WTC11 (cell line): ENCODE measurements around the gene ZNF407. TPM values are rescaled to one million over a fixed set of nuclear protein-coding genes. Genes with fewer than 3 reads are reported as not detected.

Experiments used
- ATAC-seq: fragments of 200-7000 bp; cut with Tn5 transposase; 2 replicates; pipeline ENCODE4 v1.10.0; 2021; ENCODE audit warnings: mild to moderate bottlenecking, moderate library complexity
- CTCF ChIA-PET: fragments of 300-600 bp; sonication (Branson Sonifier 250); formaldehyde crosslinking; loops from one replicate; lab custom pipeline; 2021; ENCODE audit warnings: antibody characterized with exemption; lab: Charles Lee
- POLR2A ChIA-PET: fragments of 350-600 bp; sonication (Branson Sonifier 250); formaldehyde crosslinking; loops from one replicate; lab custom pipeline; 2021; ENCODE audit warnings: antibody characterized with exemption; lab: Charles Lee
- DNase-seq: peaks from one replicate; pipeline ENCODE4 v3.0.0; 2021; ENCODE audit warnings: low spot score
- H3K27ac Mint-ChIP-seq: 2 replicates; pipeline ENCODE4 v1.8.0; 2021; ENCODE audit warnings: mixed read lengths
- H3K27me3 Mint-ChIP-seq: 2 replicates; pipeline ENCODE4 v1.8.0; 2021; ENCODE audit warnings: low read depth, mild to moderate bottlenecking, moderate library complexity, mixed read lengths
- H3K36me3 Mint-ChIP-seq: 2 replicates; pipeline ENCODE4 v1.8.0; 2021; ENCODE audit warnings: mixed read lengths
- H3K4me1 Mint-ChIP-seq: 2 replicates; pipeline ENCODE4 v1.8.0; 2022; ENCODE audit warnings: mixed read lengths
- H3K4me3 Mint-ChIP-seq: 2 replicates; pipeline ENCODE4 v1.8.0; 2021; ENCODE audit warnings: mild to moderate bottlenecking, moderate library complexity, mixed read lengths
- H3K9me3 Mint-ChIP-seq: 2 replicates; pipeline ENCODE4 v1.8.0; 2021; ENCODE audit warnings: mixed read lengths
- GABPB1 ChIP-seq: sonication (generic); formaldehyde crosslinking; IDR thresholded peaks from 2 replicates; pipeline ENCODE4 v1.8.1; 2023; ENCODE audit warnings: mild to moderate bottlenecking, missing genetic modification reagents
- GRHL2 ChIP-seq: fragments of 250-450 bp; sonication (Bioruptor Pico); IDR thresholded peaks from 2 replicates; pipeline ENCODE4 v1.8.0; 2022; ENCODE audit warnings: mild to moderate bottlenecking, moderate library complexity; ENCODE audit not compliant: insufficient replicate concordance, severe bottlenecking
- KAT7 ChIP-seq: sonication (generic); formaldehyde crosslinking; IDR thresholded peaks from 2 replicates; pipeline ENCODE4 v1.8.1; 2023; ENCODE audit warnings: missing genetic modification reagents, mild to moderate bottlenecking, borderline replicate concordance
- NFATC4 ChIP-seq: fragments of 250-450 bp; sonication (Bioruptor Pico); IDR thresholded peaks from 2 replicates; pipeline ENCODE4 v1.9.0; 2021; ENCODE audit warnings: mild to moderate bottlenecking
- NR1H2 ChIP-seq: sonication (generic); formaldehyde crosslinking; IDR thresholded peaks from 2 replicates; pipeline ENCODE4 v1.9.0; 2021; ENCODE audit warnings: mild to moderate bottlenecking, moderate library complexity, missing genetic modification reagents
- NR3C1 ChIP-seq: sonication (generic); formaldehyde crosslinking; conservative IDR thresholded peaks from 2 replicates; pipeline ENCODE4 v1.8.1; 2023; ENCODE audit warnings: low read depth, mild to moderate bottlenecking, missing genetic modification reagents
- RELA ChIP-seq: sonication (generic); formaldehyde crosslinking; IDR thresholded peaks from 2 replicates; pipeline ENCODE4 v1.8.1; 2022; ENCODE audit warnings: missing genetic modification reagents, mild to moderate bottlenecking, borderline replicate concordance
- RORB ChIP-seq: fragments of 250-450 bp; sonication (Bioruptor Pico); IDR thresholded peaks from 2 replicates; pipeline ENCODE4 v1.9.0; 2021; ENCODE audit warnings: mild to moderate bottlenecking
- ZNF121 ChIP-seq: sonication (generic); formaldehyde crosslinking; IDR thresholded peaks from 2 replicates; pipeline ENCODE4 v1.8.0; 2023; ENCODE audit warnings: missing genetic modification reagents
- ZNF138 ChIP-seq: sonication (generic); formaldehyde crosslinking; conservative IDR thresholded peaks from 2 replicates; pipeline ENCODE4 v1.8.1; 2022; ENCODE audit warnings: mild to moderate bottlenecking, moderate library complexity, missing genetic modification reagents
- ZNF317 ChIP-seq: sonication (generic); formaldehyde crosslinking; IDR thresholded peaks from 2 replicates; pipeline ENCODE4 v1.8.1; 2023; ENCODE audit warnings: low read depth, mild to moderate bottlenecking, moderate library complexity, missing genetic modification reagents, borderline replicate concordance
- total RNA-seq: library from RNA; stranded (reverse); gene quantifications from 3 replicates; pipeline ENCODE4 v1.2.3, GENCODE V29; 2021
- TF ChIP-seq, protein P1 (sequence below): sonication (generic); formaldehyde crosslinking; IDR thresholded peaks from 2 replicates; pipeline ENCODE4 v1.8.1; 2022; ENCODE audit warnings: low read depth, missing genetic modification reagents, borderline replicate concordance
- TF ChIP-seq, protein P2 (sequence below): fragments of 250-450 bp; sonication (Bioruptor Pico); IDR thresholded peaks from 2 replicates; pipeline ENCODE4 v1.9.0; 2021; ENCODE audit warnings: mild to moderate bottlenecking
- TF ChIP-seq, protein P3 (sequence below): sonication (generic); formaldehyde crosslinking; IDR thresholded peaks from 2 replicates; pipeline ENCODE4 v1.8.0; 2022; ENCODE audit warnings: mild to moderate bottlenecking, missing genetic modification reagents
- TF ChIP-seq, protein P4 (sequence below): sonication (generic); formaldehyde crosslinking; IDR thresholded peaks from 2 replicates; pipeline ENCODE4 v1.8.1; 2022; ENCODE audit warnings: missing genetic modification reagents, borderline replicate concordance
- TF ChIP-seq, protein P5 (sequence below): sonication (generic); formaldehyde crosslinking; IDR thresholded peaks from 2 replicates; pipeline ENCODE4 v1.8.1; 2023; ENCODE audit warnings: mild to moderate bottlenecking, missing genetic modification reagents, moderate library complexity
- TF ChIP-seq, protein P6 (sequence below): fragments of 250-450 bp; sonication (Bioruptor Pico); IDR thresholded peaks from 2 replicates; pipeline ENCODE4 v2.1.2; 2022; ENCODE audit warnings: mild to moderate bottlenecking, moderate library complexity
- TF ChIP-seq, protein P7 (sequence below): sonication (generic); formaldehyde crosslinking; IDR thresholded peaks from 2 replicates; pipeline ENCODE4 v1.8.1; 2022; ENCODE audit warnings: mild to moderate bottlenecking, missing genetic modification reagents, moderate library complexity, borderline replicate concordance
- TF ChIP-seq, protein P8 (sequence below): fragments of 250-450 bp; sonication (Bioruptor Pico); conservative IDR thresholded peaks from 2 replicates; pipeline ENCODE4 v1.9.0; 2021; ENCODE audit warnings: mild to moderate bottlenecking
- TF ChIP-seq, protein P9 (sequence below): sonication (generic); formaldehyde crosslinking; IDR thresholded peaks from 2 replicates; pipeline ENCODE4 v1.8.1; 2023; ENCODE audit warnings: mild to moderate bottlenecking, missing genetic modification reagents

Gene ZNF407
- total RNA-seq, 1 experiment from 2014 or later: 6.5 TPM

DNA sequence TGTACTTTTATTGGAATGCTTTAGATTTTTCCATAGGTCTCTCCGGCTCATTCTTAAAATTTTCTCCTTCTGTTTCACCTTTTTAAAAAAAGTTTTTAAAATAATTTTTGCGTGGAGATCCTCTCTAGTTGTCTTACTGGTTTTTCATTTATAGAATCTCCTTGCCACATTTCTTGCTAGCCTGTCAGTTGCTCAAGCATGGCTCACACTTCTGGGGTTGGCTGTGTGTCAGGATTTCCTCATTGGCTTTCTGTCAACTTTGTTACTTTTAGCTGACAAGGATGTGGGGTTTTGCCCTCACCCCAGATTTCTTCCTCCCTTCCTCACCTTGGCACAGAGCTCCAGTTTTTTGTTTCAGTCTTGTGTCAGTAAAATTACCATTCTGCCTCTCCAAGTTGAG, 124.6 kb downstream of the ZNF407 start:
- ChIA-PET POLR2A (interaction anchor here (0.9 kb wide), 1 partner anchor 409 kb away, joined by 3 read pairs; no protein-coding TSS in a partner anchor), CTCF (no interaction called here)
- H3K4me3 Mint-ChIP-seq: no peak overlapping the region
- no peaks in the 10 kb centered on the region for H3K36me3 Mint-ChIP-seq
- no peak overlapping the region for H3K27ac Mint-ChIP-seq
- TF ChIP-seq, protein P1, sequence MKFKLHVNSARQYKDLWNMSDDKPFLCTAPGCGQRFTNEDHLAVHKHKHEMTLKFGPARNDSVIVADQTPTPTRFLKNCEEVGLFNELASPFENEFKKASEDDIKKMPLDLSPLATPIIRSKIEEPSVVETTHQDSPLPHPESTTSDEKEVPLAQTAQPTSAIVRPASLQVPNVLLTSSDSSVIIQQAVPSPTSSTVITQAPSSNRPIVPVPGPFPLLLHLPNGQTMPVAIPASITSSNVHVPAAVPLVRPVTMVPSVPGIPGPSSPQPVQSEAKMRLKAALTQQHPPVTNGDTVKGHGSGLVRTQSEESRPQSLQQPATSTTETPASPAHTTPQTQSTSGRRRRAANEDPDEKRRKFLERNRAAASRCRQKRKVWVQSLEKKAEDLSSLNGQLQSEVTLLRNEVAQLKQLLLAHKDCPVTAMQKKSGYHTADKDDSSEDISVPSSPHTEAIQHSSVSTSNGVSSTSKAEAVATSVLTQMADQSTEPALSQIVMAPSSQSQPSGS (CRISPR knock-in tag): no peak
- TF ChIP-seq ZNF138 (CRISPR knock-in tag): no peak
- TF ChIP-seq, protein P2, sequence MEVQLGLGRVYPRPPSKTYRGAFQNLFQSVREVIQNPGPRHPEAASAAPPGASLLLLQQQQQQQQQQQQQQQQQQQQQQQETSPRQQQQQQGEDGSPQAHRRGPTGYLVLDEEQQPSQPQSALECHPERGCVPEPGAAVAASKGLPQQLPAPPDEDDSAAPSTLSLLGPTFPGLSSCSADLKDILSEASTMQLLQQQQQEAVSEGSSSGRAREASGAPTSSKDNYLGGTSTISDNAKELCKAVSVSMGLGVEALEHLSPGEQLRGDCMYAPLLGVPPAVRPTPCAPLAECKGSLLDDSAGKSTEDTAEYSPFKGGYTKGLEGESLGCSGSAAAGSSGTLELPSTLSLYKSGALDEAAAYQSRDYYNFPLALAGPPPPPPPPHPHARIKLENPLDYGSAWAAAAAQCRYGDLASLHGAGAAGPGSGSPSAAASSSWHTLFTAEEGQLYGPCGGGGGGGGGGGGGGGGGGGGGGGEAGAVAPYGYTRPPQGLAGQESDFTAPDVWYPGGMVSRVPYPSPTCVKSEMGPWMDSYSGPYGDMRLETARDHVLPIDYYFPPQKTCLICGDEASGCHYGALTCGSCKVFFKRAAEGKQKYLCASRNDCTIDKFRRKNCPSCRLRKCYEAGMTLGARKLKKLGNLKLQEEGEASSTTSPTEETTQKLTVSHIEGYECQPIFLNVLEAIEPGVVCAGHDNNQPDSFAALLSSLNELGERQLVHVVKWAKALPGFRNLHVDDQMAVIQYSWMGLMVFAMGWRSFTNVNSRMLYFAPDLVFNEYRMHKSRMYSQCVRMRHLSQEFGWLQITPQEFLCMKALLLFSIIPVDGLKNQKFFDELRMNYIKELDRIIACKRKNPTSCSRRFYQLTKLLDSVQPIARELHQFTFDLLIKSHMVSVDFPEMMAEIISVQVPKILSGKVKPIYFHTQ (CRISPR knock-in tag): no peak
- no peak for TF ChIP-seq RORB (CRISPR knock-in tag)
- no peak for TF ChIP-seq RELA (CRISPR knock-in tag)
- TF ChIP-seq ZNF317 (CRISPR knock-in tag): no peak
- no peak for TF ChIP-seq GRHL2
- TF ChIP-seq NR3C1: no peak
- no peak for TF ChIP-seq NFATC4 (CRISPR knock-in tag)
- TF ChIP-seq, protein P3, sequence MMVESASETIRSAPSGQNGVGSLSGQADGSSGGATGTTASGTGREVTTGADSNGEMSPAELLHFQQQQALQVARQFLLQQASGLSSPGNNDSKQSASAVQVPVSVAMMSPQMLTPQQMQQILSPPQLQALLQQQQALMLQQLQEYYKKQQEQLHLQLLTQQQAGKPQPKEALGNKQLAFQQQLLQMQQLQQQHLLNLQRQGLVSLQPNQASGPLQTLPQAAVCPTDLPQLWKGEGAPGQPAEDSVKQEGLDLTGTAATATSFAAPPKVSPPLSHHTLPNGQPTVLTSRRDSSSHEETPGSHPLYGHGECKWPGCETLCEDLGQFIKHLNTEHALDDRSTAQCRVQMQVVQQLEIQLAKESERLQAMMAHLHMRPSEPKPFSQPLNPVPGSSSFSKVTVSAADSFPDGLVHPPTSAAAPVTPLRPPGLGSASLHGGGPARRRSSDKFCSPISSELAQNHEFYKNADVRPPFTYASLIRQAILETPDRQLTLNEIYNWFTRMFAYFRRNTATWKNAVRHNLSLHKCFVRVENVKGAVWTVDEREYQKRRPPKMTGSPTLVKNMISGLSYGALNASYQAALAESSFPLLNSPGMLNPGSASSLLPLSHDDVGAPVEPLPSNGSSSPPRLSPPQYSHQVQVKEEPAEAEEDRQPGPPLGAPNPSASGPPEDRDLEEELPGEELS (CRISPR knock-in tag): no peak
- TF ChIP-seq, protein P4, sequence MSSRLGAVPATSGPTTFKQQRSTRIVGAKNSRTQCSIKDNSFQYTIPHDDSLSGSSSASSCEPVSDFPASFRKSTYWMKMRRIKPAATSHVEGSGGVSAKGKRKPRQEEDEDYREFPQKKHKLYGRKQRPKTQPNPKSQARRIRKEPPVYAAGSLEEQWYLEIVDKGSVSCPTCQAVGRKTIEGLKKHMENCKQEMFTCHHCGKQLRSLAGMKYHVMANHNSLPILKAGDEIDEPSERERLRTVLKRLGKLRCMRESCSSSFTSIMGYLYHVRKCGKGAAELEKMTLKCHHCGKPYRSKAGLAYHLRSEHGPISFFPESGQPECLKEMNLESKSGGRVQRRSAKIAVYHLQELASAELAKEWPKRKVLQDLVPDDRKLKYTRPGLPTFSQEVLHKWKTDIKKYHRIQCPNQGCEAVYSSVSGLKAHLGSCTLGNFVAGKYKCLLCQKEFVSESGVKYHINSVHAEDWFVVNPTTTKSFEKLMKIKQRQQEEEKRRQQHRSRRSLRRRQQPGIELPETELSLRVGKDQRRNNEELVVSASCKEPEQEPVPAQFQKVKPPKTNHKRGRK (CRISPR knock-in tag): no peak
- no peak for TF ChIP-seq ZNF121 (CRISPR knock-in tag)
- TF ChIP-seq, protein P5, sequence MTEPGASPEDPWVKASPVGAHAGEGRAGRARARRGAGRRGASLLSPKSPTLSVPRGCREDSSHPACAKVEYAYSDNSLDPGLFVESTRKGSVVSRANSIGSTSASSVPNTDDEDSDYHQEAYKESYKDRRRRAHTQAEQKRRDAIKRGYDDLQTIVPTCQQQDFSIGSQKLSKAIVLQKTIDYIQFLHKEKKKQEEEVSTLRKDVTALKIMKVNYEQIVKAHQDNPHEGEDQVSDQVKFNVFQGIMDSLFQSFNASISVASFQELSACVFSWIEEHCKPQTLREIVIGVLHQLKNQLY (CRISPR knock-in tag): no peak
- TF ChIP-seq, protein P6, sequence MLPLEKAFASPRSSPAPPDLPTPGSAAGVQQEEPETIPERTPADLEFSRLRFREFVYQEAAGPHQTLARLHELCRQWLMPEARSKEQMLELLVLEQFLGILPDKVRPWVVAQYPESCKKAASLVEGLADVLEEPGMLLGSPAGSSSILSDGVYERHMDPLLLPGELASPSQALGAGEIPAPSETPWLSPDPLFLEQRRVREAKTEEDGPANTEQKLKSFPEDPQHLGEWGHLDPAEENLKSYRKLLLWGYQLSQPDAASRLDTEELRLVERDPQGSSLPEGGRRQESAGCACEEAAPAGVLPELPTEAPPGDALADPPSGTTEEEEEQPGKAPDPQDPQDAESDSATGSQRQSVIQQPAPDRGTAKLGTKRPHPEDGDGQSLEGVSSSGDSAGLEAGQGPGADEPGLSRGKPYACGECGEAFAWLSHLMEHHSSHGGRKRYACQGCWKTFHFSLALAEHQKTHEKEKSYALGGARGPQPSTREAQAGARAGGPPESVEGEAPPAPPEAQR (CRISPR knock-in tag): no peak
- TF ChIP-seq, protein P7, sequence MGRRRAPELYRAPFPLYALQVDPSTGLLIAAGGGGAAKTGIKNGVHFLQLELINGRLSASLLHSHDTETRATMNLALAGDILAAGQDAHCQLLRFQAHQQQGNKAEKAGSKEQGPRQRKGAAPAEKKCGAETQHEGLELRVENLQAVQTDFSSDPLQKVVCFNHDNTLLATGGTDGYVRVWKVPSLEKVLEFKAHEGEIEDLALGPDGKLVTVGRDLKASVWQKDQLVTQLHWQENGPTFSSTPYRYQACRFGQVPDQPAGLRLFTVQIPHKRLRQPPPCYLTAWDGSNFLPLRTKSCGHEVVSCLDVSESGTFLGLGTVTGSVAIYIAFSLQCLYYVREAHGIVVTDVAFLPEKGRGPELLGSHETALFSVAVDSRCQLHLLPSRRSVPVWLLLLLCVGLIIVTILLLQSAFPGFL (CRISPR knock-in tag): no peak
- TF ChIP-seq NR1H2: no peak
- TF ChIP-seq GABPB1 (CRISPR knock-in tag): no peak
- TF ChIP-seq, protein P8, sequence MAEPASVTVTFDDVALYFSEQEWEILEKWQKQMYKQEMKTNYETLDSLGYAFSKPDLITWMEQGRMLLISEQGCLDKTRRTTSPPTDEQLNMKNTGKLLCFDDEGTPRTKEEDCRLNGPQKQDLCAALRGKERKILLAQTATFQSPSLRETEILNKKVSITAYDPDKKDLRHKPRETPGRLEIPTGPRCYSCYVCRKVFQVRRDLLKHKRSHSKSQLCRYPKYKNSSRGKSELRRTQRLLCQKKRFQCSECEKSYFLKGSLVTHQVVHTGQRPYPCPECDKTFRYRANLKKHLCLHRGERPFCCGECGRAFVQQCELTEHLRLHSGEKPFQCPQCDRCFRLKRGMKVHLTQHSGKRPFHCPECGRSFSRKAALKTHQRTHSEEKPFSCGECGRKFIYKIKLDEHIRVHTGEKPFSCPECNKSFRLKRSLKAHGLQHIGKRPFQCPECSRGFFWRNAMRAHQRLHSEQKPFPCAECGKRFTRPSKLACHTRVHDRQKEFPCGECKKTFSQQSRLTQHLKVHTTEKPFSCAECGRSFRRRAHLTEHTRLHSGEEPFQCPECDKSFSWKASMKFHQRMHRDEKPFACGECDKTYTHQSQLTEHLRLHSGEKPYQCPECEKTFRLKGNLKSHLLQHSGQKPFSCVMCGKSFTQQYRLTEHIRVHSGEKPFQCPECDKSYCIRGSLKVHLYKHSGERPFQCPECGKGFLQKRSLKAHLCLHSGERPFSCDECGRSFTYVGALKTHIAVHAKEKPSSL: no peak
- TF ChIP-seq, protein P9, sequence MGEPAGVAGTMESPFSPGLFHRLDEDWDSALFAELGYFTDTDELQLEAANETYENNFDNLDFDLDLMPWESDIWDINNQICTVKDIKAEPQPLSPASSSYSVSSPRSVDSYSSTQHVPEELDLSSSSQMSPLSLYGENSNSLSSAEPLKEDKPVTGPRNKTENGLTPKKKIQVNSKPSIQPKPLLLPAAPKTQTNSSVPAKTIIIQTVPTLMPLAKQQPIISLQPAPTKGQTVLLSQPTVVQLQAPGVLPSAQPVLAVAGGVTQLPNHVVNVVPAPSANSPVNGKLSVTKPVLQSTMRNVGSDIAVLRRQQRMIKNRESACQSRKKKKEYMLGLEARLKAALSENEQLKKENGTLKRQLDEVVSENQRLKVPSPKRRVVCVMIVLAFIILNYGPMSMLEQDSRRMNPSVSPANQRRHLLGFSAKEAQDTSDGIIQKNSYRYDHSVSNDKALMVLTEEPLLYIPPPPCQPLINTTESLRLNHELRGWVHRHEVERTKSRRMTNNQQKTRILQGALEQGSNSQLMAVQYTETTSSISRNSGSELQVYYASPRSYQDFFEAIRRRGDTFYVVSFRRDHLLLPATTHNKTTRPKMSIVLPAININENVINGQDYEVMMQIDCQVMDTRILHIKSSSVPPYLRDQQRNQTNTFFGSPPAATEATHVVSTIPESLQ: no peak
- no peak for TF ChIP-seq KAT7 (CRISPR knock-in tag)
- TF ChIP-seq, all 79 proteins: peak for 0
- Mint-ChIP-seq H3K27me3 (no peaks in the 10 kb centered on the region), H3K9me3 (peaks cover 5% of the 10 kb centered on the region; the same call in 1 of the 2 replicates), H3K4me1 (peaks cover 12% of the 10 kb centered on the region)
- ATAC-seq (no peak), DNase-seq (no peak)
